ENCODE measurements around the gene L3MBTL2.

Gene L3MBTL2

GRCh38 chr22:41273128-41273527 is 68.0 kb downstream of the L3MBTL2 start:
- DNase-seq (ENCODE audit: low read depth), result no peak

GRCh38 chr22:41274856-41275255 is 69.7 kb downstream of the L3MBTL2 start:
- DNase-seq (ENCODE audit: low read depth), result no peak

- no peak for DNase-seq (ENCODE audit: low read depth)
These were observed 75.0 kb downstream of the L3MBTL2 start for GRCh38 chr22:41280065-41280464.

GRCh38 chr22:41280854-41281253 is 75.7 kb downstream of the L3MBTL2 start:
- DNase-seq (ENCODE audit: low read depth), result no peak
